ENCODE measurements around the gene FARS2.

The FARS2 gene

GRCh38 chr6:5723841-5724691, 462.8 kb downstream of the FARS2 start:
- TF ChIP-seq POLR2A (IDR thresholded peaks at IDR 0.05; ENCODE audit: low read depth, low read length): peak; percentile 74
- TF ChIP-seq TAF1 (IDR thresholded peaks at IDR 0.05; ENCODE audit: borderline replicate concordance, low read depth, low read length): peak; percentile 78
- peak; percentile 36; the same call in 1 of the 2 replicates for TF ChIP-seq POLR2AphosphoS5 (IDR thresholded peaks at IDR 0.05; ENCODE audit: low read depth, low read length)
- DNase-seq (ENCODE audit: insufficient read length): peak; percentile 65
- peak; percentile 98 for FAIRE-seq

- peak; percentile 64 for FAIRE-seq
- TF ChIP-seq POLR2AphosphoS5 (IDR thresholded peaks at IDR 0.05; ENCODE audit: low read depth, low read length) (no peak), POLR2A (IDR thresholded peaks at IDR 0.05; ENCODE audit: low read depth, low read length) (no peak), TAF1 (IDR thresholded peaks at IDR 0.05; ENCODE audit: borderline replicate concordance, low read depth, low read length) (no peak)
- DNase-seq (ENCODE audit: insufficient read length): no peak
Observed at GRCh38 chr6:5724911-5725310, 463.6 kb downstream of the FARS2 start.

- DNase-seq (ENCODE audit: insufficient read length): no peak
- TF ChIP-seq TAF1 (IDR thresholded peaks at IDR 0.05; ENCODE audit: borderline replicate concordance, low read depth, low read length): no peak
- TF ChIP-seq POLR2A (IDR thresholded peaks at IDR 0.05; ENCODE audit: low read depth, low read length): no peak
- TF ChIP-seq POLR2AphosphoS5 (IDR thresholded peaks at IDR 0.05; ENCODE audit: low read depth, low read length): no peak
- FAIRE-seq: no peak
Observed at GRCh38 chr6:5726976-5727718, 465.8 kb downstream of the FARS2 start.

- no peak for FAIRE-seq
- TF ChIP-seq POLR2AphosphoS5 (IDR thresholded peaks at IDR 0.05; ENCODE audit: low read depth, low read length) (no peak), TAF1 (IDR thresholded peaks at IDR 0.05; ENCODE audit: borderline replicate concordance, low read depth, low read length) (no peak), POLR2A (IDR thresholded peaks at IDR 0.05; ENCODE audit: low read depth, low read length) (no peak)
- no peak for DNase-seq (ENCODE audit: insufficient read length)
Observed at GRCh38 chr6:5728351-5729079, 467.2 kb downstream of the FARS2 start.

GRCh38 chr6:5729080-5729434, 467.7 kb downstream of the FARS2 start:
- FAIRE-seq (peak; percentile 24), DNase-seq (ENCODE audit: insufficient read length) (no peak)
- no peak for TF ChIP-seq TAF1 (IDR thresholded peaks at IDR 0.05; ENCODE audit: borderline replicate concordance, low read depth, low read length)
- TF ChIP-seq POLR2A (IDR thresholded peaks at IDR 0.05; ENCODE audit: low read depth, low read length): no peak

GRCh38 chr6:5729813-5730517, 468.7 kb downstream of the FARS2 start:
- FAIRE-seq: no peak
- TF ChIP-seq POLR2A (IDR thresholded peaks at IDR 0.05; ENCODE audit: low read depth, low read length): no peak
- TF ChIP-seq TAF1 (IDR thresholded peaks at IDR 0.05; ENCODE audit: borderline replicate concordance, low read depth, low read length): no peak
- no peak for DNase-seq (ENCODE audit: insufficient read length)

- no peak for FAIRE-seq
- DNase-seq (ENCODE audit: insufficient read length): no peak
- TF ChIP-seq POLR2AphosphoS5 (IDR thresholded peaks at IDR 0.05; ENCODE audit: low read depth, low read length) (no peak), POLR2A (IDR thresholded peaks at IDR 0.05; ENCODE audit: low read depth, low read length) (no peak), TAF1 (IDR thresholded peaks at IDR 0.05; ENCODE audit: borderline replicate concordance, low read depth, low read length) (no peak)
Observed at GRCh38 chr6:5730585-5731263, 469.4 kb downstream of the FARS2 start.

GRCh38 chr6:5731435-5731834, 470.1 kb downstream of the FARS2 start:
- TF ChIP-seq POLR2A (IDR thresholded peaks at IDR 0.05; ENCODE audit: low read depth, low read length) (no peak), POLR2AphosphoS5 (IDR thresholded peaks at IDR 0.05; ENCODE audit: low read depth, low read length) (no peak), TAF1 (IDR thresholded peaks at IDR 0.05; ENCODE audit: borderline replicate concordance, low read depth, low read length) (no peak)
- no peak for DNase-seq (ENCODE audit: insufficient read length)
- no peak for FAIRE-seq

- TF ChIP-seq POLR2A (IDR thresholded peaks at IDR 0.05; ENCODE audit: low read depth, low read length): no peak
- TF ChIP-seq TAF1 (IDR thresholded peaks at IDR 0.05; ENCODE audit: borderline replicate concordance, low read depth, low read length): no peak
- TF ChIP-seq POLR2AphosphoS5 (IDR thresholded peaks at IDR 0.05; ENCODE audit: low read depth, low read length): no peak
- DNase-seq (ENCODE audit: insufficient read length) (no peak), FAIRE-seq (no peak)
Observed at GRCh38 chr6:5732496-5732895, 471.2 kb downstream of the FARS2 start.

GRCh38 chr6:5736016-5736738, 474.9 kb downstream of the FARS2 start:
- FAIRE-seq: no peak
- no peak for TF ChIP-seq POLR2A (IDR thresholded peaks at IDR 0.05; ENCODE audit: low read depth, low read length)
- TF ChIP-seq TAF1 (IDR thresholded peaks at IDR 0.05; ENCODE audit: borderline replicate concordance, low read depth, low read length): no peak
- no peak for TF ChIP-seq POLR2AphosphoS5 (IDR thresholded peaks at IDR 0.05; ENCODE audit: low read depth, low read length)

More at GRCh38 chr6:5736016-5736738, 474.9 kb downstream of the FARS2 start:
- DNase-seq (ENCODE audit: insufficient read length): no peak
